KBM-7 (cell line): ENCODE measurements around the gene SIDT2.

Source experiments
- DNase-seq: peaks from one replicate; pipeline ENCODE4 v3.0.0-alpha.2; 2015
- in situ Hi-C: fragments of 300-500 bp; cut with MboI; formaldehyde crosslinking; loops from 2 replicates; pipeline ENCODE4 v1.14.3; 2020; ENCODE audit warnings: low sequenced_read_pairs, low pct_unique_long_range_greater_than_20kb, mixed read lengths

SIDT2 gene

GRCh38 chr11:117217141-117218084 is 38.9 kb downstream of the SIDT2 start:
- DNase-seq, result no peak
- in situ Hi-C loops, result no loop called here

- in situ Hi-C loops, result no loop called here
- DNase-seq, result no peak
Measured at GRCh38 chr11:117218133-117218915, 39.8 kb downstream of the SIDT2 start.

GRCh38 chr11:117219001-117219400 is 40.5 kb downstream of the SIDT2 start:
- in situ Hi-C loops, result no loop called here
- no peak for DNase-seq

- in situ Hi-C loops, result no loop called here
Measured at GRCh38 chr11:117219455-117219854, 40.9 kb downstream of the SIDT2 start.

GRCh38 chr11:117219995-117220394 is 41.5 kb downstream of the SIDT2 start:
- in situ Hi-C loops, result no loop called here
- no peak for DNase-seq

More at GRCh38 chr11:117219455-117219854, 40.9 kb downstream of the SIDT2 start:
- DNase-seq, result no peak

- in situ Hi-C loops, result no loop called here
- no peak for DNase-seq
Measured at GRCh38 chr11:117220568-117220967, 42.0 kb downstream of the SIDT2 start.

- no peak for DNase-seq
Measured at GRCh38 chr11:117220999-117221774, 42.6 kb downstream of the SIDT2 start.

GRCh38 chr11:117221775-117222517 is 43.4 kb downstream of the SIDT2 start:
- in situ Hi-C loops, result no loop called here
- no peak for DNase-seq

More at GRCh38 chr11:117220999-117221774, 42.6 kb downstream of the SIDT2 start:
- in situ Hi-C loops, result no loop called here

- no peak for DNase-seq
- in situ Hi-C loops, result no loop called here
Measured at GRCh38 chr11:117222991-117223740, 44.6 kb downstream of the SIDT2 start.

- DNase-seq, result no peak
Measured at GRCh38 chr11:117223741-117224689, 45.5 kb downstream of the SIDT2 start.

GRCh38 chr11:117225553-117226170 is 47.1 kb downstream of the SIDT2 start:
- in situ Hi-C loops, result no loop called here
- DNase-seq, result no peak

More at GRCh38 chr11:117223741-117224689, 45.5 kb downstream of the SIDT2 start:
- in situ Hi-C loops, result no loop called here

- DNase-seq, result peak; percentile 69
- in situ Hi-C loops, result no loop called here
Measured at GRCh38 chr11:117226388-117227385, 48.1 kb downstream of the SIDT2 start.

GRCh38 chr11:117228091-117228490 is 49.5 kb downstream of the SIDT2 start:
- DNase-seq, result no peak
- in situ Hi-C loops, result no loop called here

GRCh38 chr11:117229411-117229810 is 50.9 kb downstream of the SIDT2 start:
- in situ Hi-C loops, result no loop called here
- no peak for DNase-seq

GRCh38 chr11:117229931-117230285 is 51.4 kb downstream of the SIDT2 start:
- in situ Hi-C loops, result no loop called here
- DNase-seq, result no peak
